ENCODE measurements around the gene ZNF768.

Gene ZNF768

DNA sequence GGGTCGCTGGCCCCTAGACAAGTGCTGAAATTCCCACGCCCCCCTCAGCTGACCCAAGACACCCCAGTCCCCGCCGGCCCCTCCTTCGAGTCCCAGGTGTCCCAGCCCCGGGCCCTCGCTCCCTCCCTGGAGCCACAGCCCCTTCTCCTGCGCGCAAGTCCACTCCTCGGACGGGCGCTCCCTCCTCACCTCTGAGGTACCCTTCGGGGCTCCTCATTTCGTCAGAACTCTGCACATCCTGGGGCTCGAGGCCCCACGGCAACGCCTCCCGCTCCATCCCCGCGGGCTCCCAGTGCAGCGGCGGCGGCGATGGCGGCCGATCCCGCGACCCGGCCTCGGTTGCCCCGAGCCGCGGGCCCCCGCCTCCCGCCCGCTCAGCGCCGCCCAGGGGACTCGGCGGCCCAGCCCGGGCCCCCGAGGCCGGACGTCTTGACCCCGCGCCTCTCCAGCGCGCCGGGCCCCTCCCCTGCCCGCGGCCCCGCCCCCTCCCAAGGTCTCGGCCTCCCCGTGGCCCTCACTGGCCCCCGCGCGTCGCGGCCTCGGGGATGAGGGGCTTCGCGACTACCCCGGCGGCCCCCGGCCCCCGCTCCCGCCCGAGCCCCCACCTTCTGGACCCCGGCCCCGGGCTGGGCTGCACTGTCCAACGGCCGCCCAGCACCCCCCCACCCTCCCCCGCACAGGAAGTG lies at the start of gene ZNF768:
Gene ZNF768, minus strand, starts transcription at position 430 of the 686 bp plus-strand sequence. Its CDS starts 153 bp downstream, at position 277.
- TF ChIP-seq, protein P1, sequence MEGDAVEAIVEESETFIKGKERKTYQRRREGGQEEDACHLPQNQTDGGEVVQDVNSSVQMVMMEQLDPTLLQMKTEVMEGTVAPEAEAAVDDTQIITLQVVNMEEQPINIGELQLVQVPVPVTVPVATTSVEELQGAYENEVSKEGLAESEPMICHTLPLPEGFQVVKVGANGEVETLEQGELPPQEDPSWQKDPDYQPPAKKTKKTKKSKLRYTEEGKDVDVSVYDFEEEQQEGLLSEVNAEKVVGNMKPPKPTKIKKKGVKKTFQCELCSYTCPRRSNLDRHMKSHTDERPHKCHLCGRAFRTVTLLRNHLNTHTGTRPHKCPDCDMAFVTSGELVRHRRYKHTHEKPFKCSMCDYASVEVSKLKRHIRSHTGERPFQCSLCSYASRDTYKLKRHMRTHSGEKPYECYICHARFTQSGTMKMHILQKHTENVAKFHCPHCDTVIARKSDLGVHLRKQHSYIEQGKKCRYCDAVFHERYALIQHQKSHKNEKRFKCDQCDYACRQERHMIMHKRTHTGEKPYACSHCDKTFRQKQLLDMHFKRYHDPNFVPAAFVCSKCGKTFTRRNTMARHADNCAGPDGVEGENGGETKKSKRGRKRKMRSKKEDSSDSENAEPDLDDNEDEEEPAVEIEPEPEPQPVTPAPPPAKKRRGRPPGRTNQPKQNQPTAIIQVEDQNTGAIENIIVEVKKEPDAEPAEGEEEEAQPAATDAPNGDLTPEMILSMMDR (IDR thresholded peaks at IDR 0.05; ENCODE audit: low read depth, low read length), result no peak
- H3K4me3 ChIP-seq (ENCODE audit: low read depth, low read length), result peak within 1 kb of the TSS; percentile 78

DNA sequence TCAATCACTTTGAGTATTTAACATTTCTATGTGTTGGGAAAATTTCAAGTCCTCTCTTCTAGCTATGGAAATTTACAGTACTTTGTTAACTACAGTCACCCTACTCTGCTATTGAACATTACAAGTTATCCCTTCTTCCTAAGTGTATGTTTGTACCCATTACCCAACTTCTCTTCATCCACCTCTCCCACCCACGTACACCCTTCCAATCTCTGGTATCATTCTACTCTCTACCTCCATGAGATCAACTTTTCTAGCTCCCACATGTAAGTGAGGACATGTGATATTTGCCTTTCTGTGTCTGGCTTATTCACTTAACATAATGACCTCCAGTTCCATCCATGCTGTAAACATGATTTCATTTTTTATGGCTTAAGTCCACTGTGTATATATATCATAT lies 48.3 kb upstream of the ZNF768 start:
- TF ChIP-seq, protein P1 (IDR thresholded peaks at IDR 0.05; ENCODE audit: low read depth, low read length), result no peak
- no peak overlapping the region for H3K4me3 ChIP-seq (ENCODE audit: low read depth, low read length)

DNA sequence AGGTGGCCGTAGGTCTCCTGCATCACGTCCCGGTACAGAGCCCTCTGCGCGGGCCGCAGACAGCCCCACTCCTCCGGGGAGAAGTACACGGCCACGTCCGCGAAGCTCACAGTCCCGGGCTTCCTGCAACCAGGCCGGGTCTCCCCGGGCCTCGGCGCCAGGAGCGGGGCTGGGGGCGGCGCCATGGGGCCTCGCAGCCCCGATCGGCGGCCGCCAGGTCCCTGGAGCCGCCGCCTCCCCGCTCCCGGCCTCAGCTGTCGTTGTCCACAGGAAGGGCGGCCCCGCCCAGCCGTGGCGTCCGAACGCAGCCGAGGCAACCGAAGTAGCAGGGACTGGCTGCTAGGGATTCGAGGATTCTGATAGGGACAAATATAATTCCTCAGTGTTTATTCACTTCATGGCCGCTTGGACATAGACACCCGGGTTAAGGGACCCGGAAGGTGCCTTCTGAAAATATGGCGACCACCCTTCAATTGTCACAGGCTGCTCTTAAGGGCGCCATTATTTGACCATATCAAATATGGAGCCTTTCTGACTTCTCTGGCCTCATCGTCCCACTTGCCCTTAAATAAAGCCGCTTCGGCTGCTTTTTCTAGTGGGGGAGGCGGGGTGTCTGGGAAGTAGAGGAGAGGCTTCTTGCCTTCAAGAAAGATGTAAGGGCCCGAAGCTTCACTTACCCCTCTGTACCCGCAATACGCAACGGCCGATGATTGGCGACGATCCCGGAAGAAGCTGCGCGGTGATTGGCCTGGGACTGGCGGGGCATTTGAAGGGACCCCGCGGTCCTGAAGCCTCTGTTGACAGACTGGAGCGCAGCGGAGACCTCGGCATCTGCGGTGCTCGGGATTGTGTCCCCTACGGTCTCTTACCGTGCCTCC lies 45.3 kb upstream of the ZNF768 start, which contains the start of gene ZNF688:
Gene ZNF688, minus strand, starts transcription at position 270 of the 878 bp plus-strand sequence. Its CDS starts 85 bp downstream, at position 185.
- TF ChIP-seq, protein P1 (IDR thresholded peaks at IDR 0.05; ENCODE audit: low read depth, low read length), result no peak
- peak within 1 kb of the TSS; percentile 66 for H3K4me3 ChIP-seq (ENCODE audit: low read depth, low read length)

DNA sequence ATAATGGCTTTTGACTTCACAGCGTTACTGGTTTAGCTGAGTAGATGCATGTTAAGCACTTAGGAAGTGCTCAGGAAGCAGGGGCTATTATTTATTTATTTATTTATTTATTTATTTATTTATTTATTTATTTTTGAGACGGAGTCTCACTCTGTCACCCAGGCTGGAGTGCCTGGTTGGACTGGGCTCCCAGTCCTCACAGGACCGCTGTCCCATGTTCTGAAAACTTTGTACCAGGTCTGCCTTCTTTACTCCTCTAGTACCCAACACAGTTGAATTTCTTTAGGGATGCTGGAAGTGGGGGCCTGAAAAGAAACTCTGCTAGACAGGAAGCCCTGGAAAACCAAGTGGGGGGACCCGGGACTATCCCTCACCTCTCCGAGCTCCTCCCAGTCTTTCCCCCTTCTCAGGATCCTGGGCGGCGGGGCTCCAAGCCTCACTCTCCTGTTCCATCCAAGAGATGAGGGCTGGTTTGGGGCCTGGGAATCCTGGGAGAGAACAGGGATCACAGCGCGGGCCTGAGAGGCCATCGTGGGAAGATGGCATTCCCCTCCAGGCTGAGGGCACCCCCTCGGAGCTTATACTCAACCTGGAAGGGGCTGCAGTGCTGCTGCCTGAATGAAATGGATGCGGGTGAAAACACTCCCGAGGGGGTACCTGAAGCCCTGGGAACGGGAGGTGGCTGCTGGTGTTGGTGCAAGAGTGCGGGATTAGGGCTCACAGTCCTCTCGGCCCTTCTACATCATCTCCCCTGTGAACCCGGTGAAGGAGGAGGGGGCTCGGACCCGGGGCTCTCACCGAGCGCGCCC lies 44.5 kb upstream of the ZNF768 start:
- peak overlapping the region; percentile 66 for H3K4me3 ChIP-seq (ENCODE audit: low read depth, low read length)
- TF ChIP-seq, protein P1 (IDR thresholded peaks at IDR 0.05; ENCODE audit: low read depth, low read length), result no peak

DNA sequence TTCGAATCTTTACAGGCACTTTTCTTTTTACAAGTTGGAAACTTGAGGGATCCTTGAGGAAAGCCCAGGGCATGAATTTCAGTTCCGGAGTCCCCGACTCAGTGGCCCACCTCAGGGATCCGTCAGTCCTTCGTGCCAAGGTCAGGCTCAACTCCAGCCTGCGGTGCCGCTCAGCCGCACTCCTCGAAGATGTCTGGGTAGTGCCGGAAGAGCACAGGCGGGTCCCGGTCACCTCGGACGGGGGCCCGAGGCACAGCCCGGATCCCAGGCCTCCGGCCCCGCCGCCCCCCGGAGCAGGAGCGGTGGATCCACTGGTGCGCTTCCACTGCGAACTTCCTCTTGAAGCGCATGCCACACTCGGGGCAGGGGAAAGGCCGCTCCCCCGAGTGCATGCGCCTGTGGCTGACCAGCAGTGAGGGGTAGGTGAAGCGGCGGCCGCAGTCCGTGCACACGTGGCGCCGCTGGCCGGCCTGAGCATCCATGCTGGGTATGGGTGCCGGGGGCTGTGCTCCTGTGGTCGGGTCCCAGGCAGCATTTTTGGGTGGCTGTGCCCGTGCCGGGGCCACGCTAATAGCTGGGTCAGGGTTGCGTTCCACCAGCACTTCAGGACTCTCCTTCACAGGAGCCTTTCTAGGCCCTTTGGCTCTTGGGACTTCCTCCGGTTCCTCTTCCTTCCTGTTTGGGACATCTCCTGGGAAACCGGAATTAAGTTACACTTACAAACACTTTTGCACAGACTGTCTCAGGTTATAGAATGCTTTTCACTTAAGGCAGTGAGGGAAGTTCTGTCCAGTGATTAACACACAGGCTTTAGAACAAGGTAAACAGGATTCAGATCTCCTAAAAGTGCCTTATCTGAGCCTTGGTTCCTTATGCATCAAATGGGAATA lies 43.6 kb upstream of the ZNF768 start:
- TF ChIP-seq, protein P1 (IDR thresholded peaks at IDR 0.05; ENCODE audit: low read depth, low read length), result no peak
- no peak overlapping the region for H3K4me3 ChIP-seq (ENCODE audit: low read depth, low read length)

DNA sequence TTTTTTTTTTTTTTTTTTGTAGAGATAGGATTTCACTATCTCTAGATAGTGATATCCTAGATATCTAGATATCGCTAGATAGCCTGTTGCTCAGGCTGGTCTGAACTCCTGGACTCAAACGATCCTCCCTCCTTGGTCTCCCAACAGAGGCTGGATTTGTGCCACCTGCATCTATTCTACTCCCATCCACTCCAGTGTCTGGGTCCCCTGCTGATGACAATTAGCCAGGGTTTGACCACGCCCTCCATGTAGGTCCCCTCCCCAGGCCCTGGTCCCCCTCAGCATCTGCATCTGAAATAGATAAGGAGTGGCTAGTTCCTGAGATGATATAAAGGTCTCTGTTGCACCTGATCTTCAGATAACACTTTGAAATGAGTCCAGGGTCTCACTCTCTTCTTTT lies 42.9 kb upstream of the ZNF768 start:
- TF ChIP-seq, protein P1 (IDR thresholded peaks at IDR 0.05; ENCODE audit: low read depth, low read length), result no peak
- H3K4me3 ChIP-seq (ENCODE audit: low read depth, low read length), result no peak overlapping the region
